ENCODE data around the gene OVOL2. TPM values are rescaled to one million over a fixed set of nuclear protein-coding genes. Genes with fewer than 3 reads are reported as not detected.

Gene OVOL2
- total and polyA plus RNA-seq, 2 experiments from 2014 or later: 11.2 to 11.5 TPM

DNA sequence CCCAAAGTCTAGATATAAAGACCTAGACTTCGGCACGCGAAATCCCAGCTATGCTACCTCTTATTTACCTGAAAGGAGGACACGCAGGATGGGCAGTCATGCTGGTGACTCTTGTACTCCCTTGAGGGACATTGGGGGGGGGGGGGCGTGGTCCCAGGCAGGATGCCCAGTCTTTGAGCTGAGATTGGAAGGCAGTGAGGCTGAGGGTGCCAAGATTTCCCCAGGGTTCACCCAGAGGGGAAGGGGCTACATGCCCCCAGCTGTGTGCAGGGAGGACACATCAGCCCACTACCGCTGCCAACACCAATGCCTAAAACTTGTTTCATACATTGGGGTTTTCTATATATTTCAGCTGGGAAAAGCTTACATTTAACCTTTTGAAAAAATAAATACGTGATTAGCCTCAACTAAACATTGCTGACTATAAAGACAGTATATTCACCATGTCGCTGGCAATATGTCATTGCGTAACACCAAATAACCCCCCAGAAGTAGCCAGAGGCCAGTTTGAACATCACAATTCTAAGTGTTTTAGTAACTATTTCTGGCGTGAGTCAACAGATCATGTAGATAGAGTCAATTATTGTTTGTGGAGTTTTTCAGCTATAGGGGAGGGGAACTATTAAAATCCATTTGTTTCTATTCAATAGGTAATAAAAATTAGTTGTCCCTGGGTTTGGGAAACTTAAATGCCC lies 67.3 kb downstream of the OVOL2 start:
- peaks cover 26% of the 10 kb centered on the region; the same call in 1 of the 2 replicates for H3K36me3 ChIP-seq (ENCODE audit: insufficient read depth)
- DNase-seq (ENCODE audit: low spot score) (no peak), ATAC-seq (no peak)
- H3K79me2 ChIP-seq (replicated peaks; ENCODE audit: insufficient read depth): peaks cover 33% of the 10 kb centered on the region
- Mint-ChIP-seq H3K27me3 (ENCODE audit: insufficient read depth, low read depth, poor library complexity) (no peaks in the 10 kb centered on the region), H3K9me3 (no peaks in the 10 kb centered on the region), H3K36me3 (ENCODE audit: low read depth) (peaks cover 36% of the 10 kb centered on the region), H3K4me3 (no peak overlapping the region), H3K27ac (no peak overlapping the region), H3K4me1 (no peaks in the 10 kb centered on the region)
- no peak overlapping the region for H3K4me2 ChIP-seq
- no peak overlapping the region for H3K4me3 ChIP-seq
- TF ChIP-seq JUNB (IDR thresholded peaks at IDR 0.05; ENCODE audit: unreplicated experiment): no peak
- no peak for TF ChIP-seq EZH2 (IDR thresholded peaks at IDR 0.05; ENCODE audit: low read depth, unreplicated experiment)
- no peak for TF ChIP-seq CTCF (conservative IDR thresholded peaks at IDR 0.05; ENCODE audit: low read depth in 2 of 2)
- no peaks in the 10 kb centered on the region for H3K4me1 ChIP-seq (ENCODE audit: insufficient read depth)
- H3F3A ChIP-seq (replicated peaks; ENCODE audit: low read depth): 0 out of 2 replicates have a peak, but pooled peaks cover 6% of the 10 kb centered on the region
- no peak overlapping the region for H3K27ac ChIP-seq (ENCODE audit: low read depth)
- no peak overlapping the region for H2AFZ ChIP-seq
- no peaks in the 10 kb centered on the region for H3K27me3 ChIP-seq (ENCODE audit: insufficient read depth)
- no peaks in the 10 kb centered on the region for H3K9me2 ChIP-seq (ENCODE audit: insufficient read depth)
- peaks cover 11% of the 10 kb centered on the region for H4K20me1 ChIP-seq (replicated peaks; ENCODE audit: insufficient read depth)

DNA sequence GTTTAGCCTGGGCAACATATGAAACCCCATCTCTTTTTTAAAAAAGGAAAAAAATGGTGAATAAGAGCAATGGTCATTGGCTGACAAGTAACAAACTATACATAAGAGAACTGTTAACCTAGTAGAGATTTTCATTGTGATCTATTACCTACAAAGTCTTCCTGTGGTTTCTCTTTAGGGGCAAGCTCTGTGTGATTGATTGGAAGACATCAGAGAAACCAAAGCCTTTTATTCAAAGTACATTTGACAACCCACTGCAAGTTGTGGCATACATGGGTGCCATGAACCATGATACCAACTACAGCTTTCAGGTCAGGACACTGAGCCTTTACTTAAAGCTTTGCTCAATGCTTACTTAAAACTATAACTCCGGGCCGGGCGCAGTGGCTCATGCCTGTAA lies 69.7 kb downstream of the OVOL2 start:
- DNase-seq (ENCODE audit: low spot score): no peak
- Mint-ChIP-seq H3K4me3 (no peak overlapping the region), H3K27me3 (ENCODE audit: insufficient read depth, low read depth, poor library complexity) (no peaks in the 10 kb centered on the region), H3K9me3 (no peaks in the 10 kb centered on the region), H3K4me1 (peaks cover 12% of the 10 kb centered on the region), H3K36me3 (ENCODE audit: low read depth) (peaks cover 38% of the 10 kb centered on the region), H3K27ac (no peak overlapping the region)
- Histone ChIP-seq H3K4me2 (no peak overlapping the region), H3K36me3 (ENCODE audit: insufficient read depth) (peaks cover 26% of the 10 kb centered on the region; the same call in 1 of the 2 replicates), H3K27ac (ENCODE audit: low read depth) (peak overlapping the region; percentile 36; the same call in 1 of the 2 replicates), H3K79me2 (replicated peaks; ENCODE audit: insufficient read depth) (peaks cover 58% of the 10 kb centered on the region), H3F3A (replicated peaks; ENCODE audit: low read depth) (0 out of 2 replicates have a peak, but pooled peaks cover 6% of the 10 kb centered on the region), H3K4me1 (ENCODE audit: insufficient read depth) (peaks cover 20% of the 10 kb centered on the region), H2AFZ (no peak overlapping the region), H4K20me1 (replicated peaks; ENCODE audit: insufficient read depth) (peaks cover 18% of the 10 kb centered on the region), H3K27me3 (ENCODE audit: insufficient read depth) (no peaks in the 10 kb centered on the region), H3K9me2 (ENCODE audit: insufficient read depth) (no peaks in the 10 kb centered on the region), H3K4me3 (no peak overlapping the region)
- ATAC-seq: no peak
- TF ChIP-seq EZH2phosphoT487 (IDR thresholded peaks at IDR 0.05; ENCODE audit: unreplicated experiment) (no peak), JUNB (IDR thresholded peaks at IDR 0.05; ENCODE audit: unreplicated experiment) (no peak), REST (IDR thresholded peaks at IDR 0.05; ENCODE audit: unreplicated experiment) (no peak), EZH2 (IDR thresholded peaks at IDR 0.05; ENCODE audit: low read depth, unreplicated experiment) (no peak), POLR2AphosphoS5 (IDR thresholded peaks at IDR 0.05; ENCODE audit: low read depth) (no peak), STAT1 (IDR thresholded peaks at IDR 0.05; ENCODE audit: unreplicated experiment) (no peak)
- TF ChIP-seq, protein P1, sequence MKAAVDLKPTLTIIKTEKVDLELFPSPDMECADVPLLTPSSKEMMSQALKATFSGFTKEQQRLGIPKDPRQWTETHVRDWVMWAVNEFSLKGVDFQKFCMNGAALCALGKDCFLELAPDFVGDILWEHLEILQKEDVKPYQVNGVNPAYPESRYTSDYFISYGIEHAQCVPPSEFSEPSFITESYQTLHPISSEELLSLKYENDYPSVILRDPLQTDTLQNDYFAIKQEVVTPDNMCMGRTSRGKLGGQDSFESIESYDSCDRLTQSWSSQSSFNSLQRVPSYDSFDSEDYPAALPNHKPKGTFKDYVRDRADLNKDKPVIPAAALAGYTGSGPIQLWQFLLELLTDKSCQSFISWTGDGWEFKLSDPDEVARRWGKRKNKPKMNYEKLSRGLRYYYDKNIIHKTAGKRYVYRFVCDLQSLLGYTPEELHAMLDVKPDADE (IDR thresholded peaks at IDR 0.05): no peak
